ENCODE data around the gene CITED2.

The CITED2 gene

DNA sequence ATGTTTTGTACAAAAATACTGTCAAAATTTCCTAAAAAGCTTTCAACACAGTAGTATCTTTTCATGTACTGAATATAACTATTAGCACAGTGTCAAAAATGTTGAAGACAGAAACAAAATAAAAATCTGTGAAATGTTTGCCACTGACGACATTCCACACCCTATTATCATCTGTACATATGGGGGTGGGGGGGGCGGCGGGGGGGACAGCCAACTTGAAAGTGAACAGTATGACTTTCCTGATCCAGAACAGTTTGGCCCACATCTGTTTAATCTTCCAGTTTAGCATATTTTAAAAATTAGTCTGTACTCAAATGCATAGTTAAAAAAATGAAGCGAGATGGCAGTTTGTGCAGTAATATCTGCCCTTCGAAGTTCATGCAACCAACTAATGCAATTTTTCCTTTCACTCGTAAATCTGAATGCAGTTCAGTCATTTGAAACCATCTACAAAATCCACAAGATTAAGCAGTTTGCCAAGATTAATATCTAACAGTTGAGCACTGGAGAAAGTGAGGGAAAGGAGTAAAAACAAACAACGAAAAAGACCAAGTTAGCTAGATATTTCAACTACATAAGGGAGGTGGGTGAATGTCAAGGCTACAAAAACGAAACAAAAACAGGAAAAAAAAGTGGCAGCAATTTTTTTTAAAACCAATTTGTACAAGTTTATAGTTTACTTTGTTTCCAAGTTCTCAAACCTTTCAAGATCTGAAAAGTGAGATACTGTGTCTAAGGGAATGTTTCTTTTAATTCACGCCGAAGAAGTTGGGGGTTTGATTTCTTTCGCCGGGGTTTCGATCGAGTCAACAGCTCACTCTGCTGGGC is 1.9 kb downstream of the CITED2 start (continued):
- TF ChIP-seq ZNF311 (tag by site-specific recombination; IDR thresholded peaks at IDR 0.05; ENCODE audit: borderline replicate concordance) (no peak), PRDM6 (tag by site-specific recombination; IDR thresholded peaks at IDR 0.05) (peak; percentile 96), ZNF391 (tag by site-specific recombination; IDR thresholded peaks at IDR 0.05; ENCODE audit: borderline replicate concordance, low read depth) (no peak), ZSCAN30 (tag by site-specific recombination; IDR thresholded peaks at IDR 0.05) (no peak), ZNF23 (tag by site-specific recombination; IDR thresholded peaks at IDR 0.05; ENCODE audit: borderline replicate concordance) (no peak), ZBTB20 (tag by site-specific recombination; IDR thresholded peaks at IDR 0.05) (no peak), ZNF548 (tag by site-specific recombination; IDR thresholded peaks at IDR 0.05) (no peak), HOXC10 (CRISPR knock-in tag; IDR thresholded peaks at IDR 0.05) (no peak), ZNF211 (tag by site-specific recombination; IDR thresholded peaks at IDR 0.05; ENCODE audit: low read depth) (no peak), ZBTB21 (tag by site-specific recombination; IDR thresholded peaks at IDR 0.05) (no peak), ZSCAN5A (tag by site-specific recombination; IDR thresholded peaks at IDR 0.05) (no peak), ZNF660 (tag by site-specific recombination; IDR thresholded peaks at IDR 0.05) (no peak), GLI2 (tag by site-specific recombination; IDR thresholded peaks at IDR 0.05; ENCODE audit: borderline replicate concordance, low read depth) (no peak), KLF7 (tag by site-specific recombination; IDR thresholded peaks at IDR 0.05; ENCODE audit: borderline replicate concordance) (no peak), ZNF184 (tag by site-specific recombination; IDR thresholded peaks at IDR 0.05) (no peak), MZF1 (tag by site-specific recombination; IDR thresholded peaks at IDR 0.05; ENCODE audit: borderline replicate concordance) (no peak), ZFHX2 (tag by site-specific recombination; conservative IDR thresholded peaks at IDR 0.05) (no peak), TSHZ1 (tag by site-specific recombination; IDR thresholded peaks at IDR 0.05; ENCODE audit: borderline replicate concordance) (no peak), ZNF174 (tag by site-specific recombination; IDR thresholded peaks at IDR 0.05) (no peak), ZNF596 (tag by site-specific recombination; IDR thresholded peaks at IDR 0.05) (no peak), OVOL3 (tag by site-specific recombination; IDR thresholded peaks at IDR 0.05) (no peak), ZBTB1 (tag by site-specific recombination; IDR thresholded peaks at IDR 0.05) (no peak), ZNF558 (tag by site-specific recombination; IDR thresholded peaks at IDR 0.05) (no peak), ZNF510 (tag by site-specific recombination; IDR thresholded peaks at IDR 0.05; ENCODE audit: insufficient replicate concordance) (no peak), ZNF561 (tag by site-specific recombination; IDR thresholded peaks at IDR 0.05; ENCODE audit: borderline replicate concordance) (no peak), ZNF664 (tag by site-specific recombination; IDR thresholded peaks at IDR 0.05) (peak; percentile 84), KLF10 (tag by site-specific recombination; IDR thresholded peaks at IDR 0.05) (no peak), ZNF433 (tag by site-specific recombination; IDR thresholded peaks at IDR 0.05; ENCODE audit: low read depth) (no peak), ZNF621 (tag by site-specific recombination; IDR thresholded peaks at IDR 0.05) (no peak), ZNF223 (tag by site-specific recombination; IDR thresholded peaks at IDR 0.05) (no peak), KLF16 (tag by site-specific recombination; IDR thresholded peaks at IDR 0.05) (no peak), ZNF670 (tag by site-specific recombination; IDR thresholded peaks at IDR 0.05; ENCODE audit: low read depth) (no peak), RBAK (tag by site-specific recombination; IDR thresholded peaks at IDR 0.05) (no peak)
- TF ChIP-seq, protein P1, sequence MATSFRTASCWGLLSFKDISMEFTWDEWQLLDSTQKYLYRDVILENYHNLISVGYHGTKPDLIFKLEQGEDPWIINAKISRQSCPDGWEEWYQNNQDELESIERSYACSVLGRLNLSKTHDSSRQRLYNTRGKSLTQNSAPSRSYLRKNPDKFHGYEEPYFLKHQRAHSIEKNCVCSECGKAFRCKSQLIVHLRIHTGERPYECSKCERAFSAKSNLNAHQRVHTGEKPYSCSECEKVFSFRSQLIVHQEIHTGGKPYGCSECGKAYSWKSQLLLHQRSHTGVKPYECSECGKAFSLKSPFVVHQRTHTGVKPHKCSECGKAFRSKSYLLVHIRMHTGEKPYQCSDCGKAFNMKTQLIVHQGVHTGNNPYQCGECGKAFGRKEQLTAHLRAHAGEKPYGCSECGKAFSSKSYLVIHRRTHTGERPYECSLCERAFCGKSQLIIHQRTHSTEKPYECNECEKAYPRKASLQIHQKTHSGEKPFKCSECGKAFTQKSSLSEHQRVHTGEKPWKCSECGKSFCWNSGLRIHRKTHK (tag by site-specific recombination; IDR thresholded peaks at IDR 0.05) = no peak
